AG04449 (cell line): Measurements from ENCODE around the gene C5AR1.

Experiments used
- CTCF ChIA-PET: fragments of 350-600 bp; formaldehyde crosslinking; extraction: SDS; loops from one replicate; lab custom pipeline; 2021; ENCODE audit warnings: antibody characterized with exemption; lab: Yijun Ruan, JAX
- POLR2A ChIA-PET: fragments of 400-600, 350-600 bp; formaldehyde crosslinking; extraction: SDS; loops from one replicate; lab custom pipeline; 2020; ENCODE audit warnings: antibody characterized with exemption, inconsistent platforms; lab: Yijun Ruan, JAX
- DNase-seq: peaks from one replicate; pipeline ENCODE4 v3.0.0-alpha.2; 2010; ENCODE audit warnings: low read depth, low spot score
- H3K4me3 ChIP-seq: 2 replicates; pipeline ENCODE4 v1.5.1; 2011; ENCODE audit warnings: low read depth, mild to moderate bottlenecking, control low read depth, low read length
- TF ChIP-seq, protein P1 (sequence below): IDR thresholded peaks from one replicate; pipeline ENCODE4 v1.5.1; 2011; ENCODE audit warnings: mild to moderate bottlenecking, moderate library complexity, low read length, control low read depth, inconsistent platforms; ENCODE audit not compliant: insufficient read depth; ENCODE audit errors: missing control alignments

Gene C5AR1

DNA sequence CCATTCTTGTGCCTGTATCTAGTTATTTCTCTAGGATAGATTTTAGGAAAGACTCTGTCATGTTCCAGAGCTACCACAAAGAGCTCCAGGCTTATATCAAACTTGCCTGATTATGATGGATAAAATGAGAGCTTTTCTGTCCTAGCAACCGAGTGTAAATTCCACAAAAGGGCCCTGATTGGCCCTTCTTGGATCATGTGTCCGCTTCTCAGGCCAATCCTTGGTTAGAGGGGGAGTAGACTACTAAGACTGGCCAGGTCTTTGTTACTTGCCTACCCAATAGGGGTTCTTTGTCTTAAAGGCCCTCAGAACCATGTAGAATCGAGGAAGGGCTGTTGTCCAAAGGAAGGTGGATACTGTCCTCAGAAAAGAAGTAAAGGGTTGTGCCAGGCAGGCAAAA lies 41.9 kb downstream of the C5AR1 start:
- TF ChIP-seq, protein P1, sequence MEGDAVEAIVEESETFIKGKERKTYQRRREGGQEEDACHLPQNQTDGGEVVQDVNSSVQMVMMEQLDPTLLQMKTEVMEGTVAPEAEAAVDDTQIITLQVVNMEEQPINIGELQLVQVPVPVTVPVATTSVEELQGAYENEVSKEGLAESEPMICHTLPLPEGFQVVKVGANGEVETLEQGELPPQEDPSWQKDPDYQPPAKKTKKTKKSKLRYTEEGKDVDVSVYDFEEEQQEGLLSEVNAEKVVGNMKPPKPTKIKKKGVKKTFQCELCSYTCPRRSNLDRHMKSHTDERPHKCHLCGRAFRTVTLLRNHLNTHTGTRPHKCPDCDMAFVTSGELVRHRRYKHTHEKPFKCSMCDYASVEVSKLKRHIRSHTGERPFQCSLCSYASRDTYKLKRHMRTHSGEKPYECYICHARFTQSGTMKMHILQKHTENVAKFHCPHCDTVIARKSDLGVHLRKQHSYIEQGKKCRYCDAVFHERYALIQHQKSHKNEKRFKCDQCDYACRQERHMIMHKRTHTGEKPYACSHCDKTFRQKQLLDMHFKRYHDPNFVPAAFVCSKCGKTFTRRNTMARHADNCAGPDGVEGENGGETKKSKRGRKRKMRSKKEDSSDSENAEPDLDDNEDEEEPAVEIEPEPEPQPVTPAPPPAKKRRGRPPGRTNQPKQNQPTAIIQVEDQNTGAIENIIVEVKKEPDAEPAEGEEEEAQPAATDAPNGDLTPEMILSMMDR, result no peak
- POLR2A ChIA-PET, result no interaction called here
- no peak overlapping the region for H3K4me3 ChIP-seq
- CTCF ChIA-PET, result interaction anchor here (0.6 to 5.0 kb wide), 4 partner anchors 9 to 47 kb away, joined by 4 to 87 read pairs (median 28); no protein-coding TSS in a partner anchor
- no peak for DNase-seq

GRCh38 chr19:47352095-47352494 lies 42.4 kb downstream of the C5AR1 start:
- H3K4me3 ChIP-seq, result no peak overlapping the region
- DNase-seq, result no peak
- TF ChIP-seq, protein P1, result no peak
- CTCF ChIA-PET, result interaction anchor here (0.7 to 5.0 kb wide), 4 partner anchors 8 to 39 kb away, joined by 3 to 87 read pairs (median 26); no protein-coding TSS in a partner anchor
- POLR2A ChIA-PET, result no interaction called here

DNA sequence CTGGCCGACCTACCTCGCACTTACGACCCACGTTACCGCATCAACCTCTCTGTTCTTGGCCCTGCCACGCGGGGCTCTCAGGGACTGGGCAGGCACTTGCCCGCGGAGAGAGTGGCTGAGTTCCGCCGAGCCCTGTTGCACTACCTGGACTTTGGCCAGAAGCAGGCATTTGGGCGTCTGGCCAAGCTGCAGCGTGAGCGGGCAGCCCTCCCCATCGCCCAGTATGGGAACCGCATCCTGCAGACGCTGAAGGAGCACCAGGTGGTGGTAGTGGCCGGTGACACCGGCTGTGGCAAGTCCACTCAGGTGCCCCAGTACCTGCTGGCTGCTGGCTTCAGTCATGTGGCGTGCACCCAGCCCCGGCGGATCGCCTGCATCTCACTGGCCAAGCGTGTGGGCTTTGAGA lies 43.6 kb downstream of the C5AR1 start:
- H3K4me3 ChIP-seq, result no peak overlapping the region
- no peak for DNase-seq
- TF ChIP-seq, protein P1, result no peak
- CTCF ChIA-PET, result interaction anchor here (1.7 kb wide), 1 partner anchor 9 kb away, joined by 3 read pairs; no protein-coding TSS in a partner anchor
- POLR2A ChIA-PET, result no interaction called here

GRCh38 chr19:47356900-47357299 lies 47.2 kb downstream of the C5AR1 start:
- CTCF ChIA-PET, result interaction anchor here (0.9 to 9.8 kb wide), 5 partner anchors 8 to 71 kb away, joined by 3 to 87 read pairs (median 4); partner anchors contain the start of gene DHX34
- TF ChIP-seq, protein P1, result no peak
- no peak for DNase-seq
- POLR2A ChIA-PET, result interaction anchor here (0.8 kb wide), 1 partner anchor 8 kb away, joined by 4 read pairs; the partner anchor contains the start of gene DHX34
- H3K4me3 ChIP-seq, result no peak overlapping the region

GRCh38 chr19:47357788-47358680 lies 48.4 kb downstream of the C5AR1 start:
- POLR2A ChIA-PET, result interaction anchor here (0.8 kb wide), 1 partner anchor 9 kb away, joined by 4 read pairs; the partner anchor contains the start of gene DHX34
- DNase-seq, result no peak
- TF ChIP-seq, protein P1, result no peak

GRCh38 chr19:47358936-47359335 lies 49.3 kb downstream of the C5AR1 start:
- H3K4me3 ChIP-seq, result no peak overlapping the region
- POLR2A ChIA-PET, result no interaction called here
- no peak for DNase-seq
- TF ChIP-seq, protein P1, result no peak
- CTCF ChIA-PET, result interaction anchor here (9.8 kb wide), 1 partner anchor 10 kb away, joined by 87 read pairs; the partner anchor contains the start of gene DHX34

More at GRCh38 chr19:47357788-47358680, 48.4 kb downstream of the C5AR1 start:
- CTCF ChIA-PET, result interaction anchor here (1.2 to 9.8 kb wide), 3 partner anchors 9 to 33 kb away, joined by 4 to 87 read pairs (median 4); partner anchors contain the start of gene DHX34
- H3K4me3 ChIP-seq, result no peak overlapping the region
